Body of pancreas (tissue), 4 donors: ENCODE data around the gene FBXL7. TPM values are rescaled to one million over a fixed set of nuclear protein-coding genes. Genes with fewer than 3 reads are reported as not detected.

Experiments used
- ATAC-seq: fragments of 150-250 bp; one replicate; pipeline ENCODE4 v1.9.1; 2016
- DNase-seq, 4 donors: peaks; one replicate each; pipeline ENCODE4 v3.0.0-alpha.2; 2019
- H3K27ac ChIP-seq, 4 donors: fragments of 200-600 bp; sonication (generic); 1 replicate in 3 of 4; 2 replicates in 1 of 4; pipeline versions ENCODE4 v1.5.1 to v1.6.1; 2016 to 2019; ENCODE audit warnings: mild to moderate bottlenecking in 1 of 4, mixed read lengths in 1 of 4, moderate library complexity in 1 of 4
- H3K27me3 ChIP-seq, 2 donors: fragments of 200-600 bp; sonication (generic); one replicate each; pipeline ENCODE4 v1.6.0; 2016; ENCODE audit warnings: mild to moderate bottlenecking in 1 of 2
- H3K36me3 ChIP-seq, 2 donors: fragments of 200-600 bp; sonication (generic); replicated peaks in 1 of 2; 2 replicates each; pipeline ENCODE4 v1.5.1; 2016; ENCODE audit warnings: low read depth in 2 of 2; ENCODE audit not compliant: insufficient read depth in 1 of 2
- H3K4me1 ChIP-seq: fragments of 200-600 bp; sonication (generic); one replicate; pipeline ENCODE4 v1.6.0; 2016
- H3K4me3 ChIP-seq, 2 donors: fragments of 200-600 bp; sonication (generic); 1 replicate in 1 of 2; 2 replicates in 1 of 2; pipeline ENCODE4 v1.5.1; 2016 to 2019
- H3K9me3 ChIP-seq, 3 donors: fragments of 200-600 bp; sonication (generic); 1 replicate in 2 of 3; 2 replicates in 1 of 3; pipeline ENCODE4 v1.5.1; 2016
- CTCF ChIP-seq, 7 experiments: fragments of 450-650 bp in 4 of 7; fragments of 200-600 bp in 3 of 7; sonication (generic) in 3 of 7; IDR thresholded peaks; one replicate each; pipeline ENCODE4 v1.5.1; 2016 to 2019; ENCODE audit warnings: antibody characterized with exemption in 7 of 7
- POLR2A ChIP-seq, 3 donors: fragments of 450-650 bp; IDR thresholded peaks; one replicate each; pipeline ENCODE4 v1.6.1; 2016; ENCODE audit warnings: antibody characterized with exemption in 3 of 3, mild to moderate bottlenecking in 2 of 3
- WGBS, 2 donors: methylation state at CpG; one replicate each; pipeline ENCODE4 v1.1.5; 2017; 5-methylcytosine and 5-hydroxymethylcytosine counted together
- intact Hi-C: fragments of 100-400 bp; cut with DNase I; formaldehyde crosslinking; loops from one replicate; pipeline ENCODE4 v1.15.1; 2023
- total RNA-seq, 2 donors: library from RNA; depleted of rRNA; stranded (reverse); fragments of >200 nt; gene quantifications; one replicate each; pipeline ENCODE4 v1.1.0, GENCODE V29; 2016

The FBXL7 gene
- total RNA-seq, 2 donors from 2014 or later: 3.1 to 4.0 TPM

DNA sequence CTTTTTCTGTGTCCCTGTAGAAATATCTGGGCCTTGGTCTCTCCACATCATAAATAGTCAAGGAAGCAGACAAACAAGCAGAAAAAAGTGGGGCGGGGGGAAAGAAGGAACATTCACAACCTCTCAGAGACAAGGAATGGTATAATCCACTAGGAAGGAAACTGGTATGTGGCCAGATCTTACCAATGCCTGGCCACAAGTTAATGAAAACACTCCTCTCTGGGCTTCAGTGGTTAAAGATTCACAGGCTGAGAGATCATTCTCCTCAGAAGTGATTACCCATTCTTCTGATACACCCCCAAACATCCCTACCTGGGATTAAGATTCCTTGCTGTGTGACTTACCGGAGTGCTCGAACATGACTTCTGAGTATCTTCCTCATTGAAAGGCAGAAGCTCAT lies 389.0 kb downstream of the FBXL7 start:
- H3K9me3 ChIP-seq: no peaks in the 10 kb centered on the region
- H3K4me3 ChIP-seq: no peak overlapping the region
- WGBS, 2 donors: 44 to 49% methylated on average over 3 of the region's 3 CpGs
- ATAC-seq (no peak), DNase-seq (no peak)
- TF ChIP-seq POLR2A (IDR thresholded peaks at IDR 0.05): no peak
- no peak for TF ChIP-seq CTCF (IDR thresholded peaks at IDR 0.05)
- no peak overlapping the region for H3K27ac ChIP-seq
- intact Hi-C loops: no loop called here
- no peaks in the 10 kb centered on the region for H3K36me3 ChIP-seq
- no peaks in the 10 kb centered on the region for H3K27me3 ChIP-seq
- no peaks in the 10 kb centered on the region for H3K4me1 ChIP-seq

DNA sequence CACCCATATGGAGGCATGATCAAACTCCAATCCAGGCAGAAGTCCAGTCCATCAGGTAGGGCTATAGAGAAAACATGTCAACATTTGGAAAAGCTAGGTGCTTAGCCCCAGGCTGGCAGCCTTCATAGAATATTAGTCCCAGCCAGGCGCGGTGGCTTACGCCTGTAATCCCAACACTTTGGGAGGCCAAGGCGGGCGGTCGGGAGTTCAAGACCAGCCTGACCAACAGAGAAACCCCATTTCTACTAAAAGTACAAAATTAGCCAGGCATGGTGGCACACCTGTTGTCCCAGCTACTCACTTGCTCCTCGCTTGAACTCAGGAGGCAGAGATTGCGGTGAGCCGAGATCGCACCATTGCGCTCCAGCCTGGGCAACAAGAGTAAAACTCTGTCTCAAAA lies 393.9 kb downstream of the FBXL7 start:
- no peak for DNase-seq
- TF ChIP-seq POLR2A (IDR thresholded peaks at IDR 0.05) (no peak), CTCF (IDR thresholded peaks at IDR 0.05) (no peak)
- WGBS, 2 donors: 88 to 89% methylated on average over 7 to 11 of the region's 11 CpGs

DNA sequence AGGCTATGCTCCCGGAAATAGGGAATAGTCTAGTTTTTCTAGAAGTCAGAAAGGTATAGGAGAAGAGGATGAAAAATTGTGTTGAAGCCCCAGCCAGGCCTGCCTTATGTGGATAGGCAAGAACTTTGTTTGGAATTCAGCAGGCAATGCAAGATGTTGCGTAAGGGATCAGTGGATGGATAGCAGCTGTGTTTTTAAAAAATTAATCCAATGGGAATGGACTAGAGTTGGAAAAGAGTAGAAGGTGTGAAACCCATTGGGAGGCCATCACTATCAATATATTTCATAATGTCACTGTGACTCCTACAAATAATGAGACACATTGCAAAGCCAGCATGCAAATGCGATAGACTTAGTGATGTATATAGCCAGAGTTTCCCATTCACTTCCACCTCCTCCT lies 397.7 kb downstream of the FBXL7 start:
- H3K9me3 ChIP-seq: no peaks in the 10 kb centered on the region
- DNase-seq (no peak), ATAC-seq (no peak)
- H3K27ac ChIP-seq: no peak overlapping the region
- WGBS, 2 donors: 75 to 87% methylated on average over 3 of the region's 3 CpGs
- TF ChIP-seq POLR2A (IDR thresholded peaks at IDR 0.05) (no peak), CTCF (IDR thresholded peaks at IDR 0.05) (no peak)
- intact Hi-C loops: no loop called here
- no peaks in the 10 kb centered on the region for H3K4me1 ChIP-seq
- H3K4me3 ChIP-seq: no peak overlapping the region
- no peaks in the 10 kb centered on the region for H3K27me3 ChIP-seq
- no peaks in the 10 kb centered on the region for H3K36me3 ChIP-seq

More for the DNA sequence above, 393.9 kb downstream of the FBXL7 start:
- H3K36me3 ChIP-seq: no peaks in the 10 kb centered on the region
- H3K4me1 ChIP-seq: no peaks in the 10 kb centered on the region
- H3K4me3 ChIP-seq: no peak overlapping the region
- intact Hi-C loops: no loop called here
- no peak overlapping the region for H3K27ac ChIP-seq
- no peaks in the 10 kb centered on the region for H3K9me3 ChIP-seq
- no peak for ATAC-seq
- no peaks in the 10 kb centered on the region for H3K27me3 ChIP-seq

- 66 to 72% methylated on average over 6 of the region's 6 CpGs for WGBS, 2 donors
- Histone ChIP-seq H3K4me3 (no peak overlapping the region), H3K27ac (no peak overlapping the region), H3K36me3 (no peaks in the 10 kb centered on the region), H3K27me3 (no peaks in the 10 kb centered on the region), H3K4me1 (no peaks in the 10 kb centered on the region), H3K9me3 (no peaks in the 10 kb centered on the region)
- ATAC-seq (no peak), DNase-seq (no peak)
- no peak for TF ChIP-seq POLR2A (IDR thresholded peaks at IDR 0.05)
- no peak for TF ChIP-seq CTCF (IDR thresholded peaks at IDR 0.05)
- intact Hi-C loops: no loop called here
Observed at GRCh38 chr5:15898641-15899040, 398.7 kb downstream of the FBXL7 start.

DNA sequence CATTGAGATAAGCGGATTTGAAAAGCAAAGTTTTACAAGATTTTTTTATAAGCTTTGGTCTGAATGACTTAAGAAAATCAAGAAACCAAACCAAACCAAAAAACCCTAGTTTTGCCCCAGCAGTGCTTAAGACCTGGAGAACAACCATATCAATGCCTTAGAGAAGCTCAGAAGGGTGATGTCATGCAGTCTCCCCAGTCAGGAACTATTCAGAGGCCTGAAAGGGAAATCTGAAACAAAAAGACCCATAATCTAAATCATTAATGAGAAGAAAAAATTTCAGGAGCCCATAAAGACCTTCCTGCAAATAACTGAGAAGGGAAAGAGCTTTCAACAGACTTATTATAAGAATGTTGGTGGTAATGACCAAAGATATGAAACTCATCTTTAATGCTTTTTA lies 399.5 kb downstream of the FBXL7 start:
- TF ChIP-seq CTCF (IDR thresholded peaks at IDR 0.05) (no peak), POLR2A (IDR thresholded peaks at IDR 0.05) (no peak)
- H3K36me3 ChIP-seq: no peaks in the 10 kb centered on the region
- no peak overlapping the region for H3K4me3 ChIP-seq
- DNase-seq (no peak), ATAC-seq (no peak)
- no peaks in the 10 kb centered on the region for H3K4me1 ChIP-seq
- no peaks in the 10 kb centered on the region for H3K9me3 ChIP-seq
- WGBS, 2 donors: 67 to 78% methylated on average over 1 of the region's 1 CpG
- H3K27ac ChIP-seq: no peak overlapping the region
- no peaks in the 10 kb centered on the region for H3K27me3 ChIP-seq
- intact Hi-C loops: no loop called here
